ENCODE results near the gene NABP1.

- TF ChIP-seq CTCF (IDR thresholded peaks at IDR 0.05): no peak
- TF ChIP-seq ETV6 (CRISPR knock-in tag; IDR thresholded peaks at IDR 0.05): no peak
Observed at GRCh38 chr2:191653667-191654391, 24.1 kb upstream of the NABP1 start.

Measured in WTC11 (cell line).